Measurements from ENCODE around the gene CERS6.

Gene CERS6

DNA sequence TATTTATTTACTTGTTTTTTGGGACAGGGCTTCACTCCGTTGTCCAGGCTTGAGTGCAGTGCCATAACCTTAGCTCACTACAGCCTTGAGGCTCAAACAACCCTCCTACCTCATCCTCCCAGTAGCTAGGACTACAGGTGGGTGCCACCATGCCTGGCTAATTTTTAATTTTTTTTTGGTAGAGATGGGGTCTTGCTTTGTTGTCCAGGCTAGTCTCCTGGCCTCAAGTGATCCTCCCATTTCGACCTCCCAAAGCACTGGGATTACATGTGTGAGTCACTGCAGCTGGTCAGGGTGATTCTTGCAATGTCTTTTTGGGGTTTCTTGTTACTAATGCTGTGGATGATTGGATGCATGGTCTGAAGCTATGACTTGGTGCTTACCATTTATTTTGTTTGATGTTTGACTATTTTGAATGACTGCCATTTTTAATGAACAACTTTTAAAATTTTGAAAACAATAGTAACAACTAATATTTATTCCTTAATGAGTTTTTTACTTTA lies 6.5 kb downstream of the CERS6 start:
- DNase-seq (ENCODE audit: low read depth), result no peak
- TF ChIP-seq, protein P1, sequence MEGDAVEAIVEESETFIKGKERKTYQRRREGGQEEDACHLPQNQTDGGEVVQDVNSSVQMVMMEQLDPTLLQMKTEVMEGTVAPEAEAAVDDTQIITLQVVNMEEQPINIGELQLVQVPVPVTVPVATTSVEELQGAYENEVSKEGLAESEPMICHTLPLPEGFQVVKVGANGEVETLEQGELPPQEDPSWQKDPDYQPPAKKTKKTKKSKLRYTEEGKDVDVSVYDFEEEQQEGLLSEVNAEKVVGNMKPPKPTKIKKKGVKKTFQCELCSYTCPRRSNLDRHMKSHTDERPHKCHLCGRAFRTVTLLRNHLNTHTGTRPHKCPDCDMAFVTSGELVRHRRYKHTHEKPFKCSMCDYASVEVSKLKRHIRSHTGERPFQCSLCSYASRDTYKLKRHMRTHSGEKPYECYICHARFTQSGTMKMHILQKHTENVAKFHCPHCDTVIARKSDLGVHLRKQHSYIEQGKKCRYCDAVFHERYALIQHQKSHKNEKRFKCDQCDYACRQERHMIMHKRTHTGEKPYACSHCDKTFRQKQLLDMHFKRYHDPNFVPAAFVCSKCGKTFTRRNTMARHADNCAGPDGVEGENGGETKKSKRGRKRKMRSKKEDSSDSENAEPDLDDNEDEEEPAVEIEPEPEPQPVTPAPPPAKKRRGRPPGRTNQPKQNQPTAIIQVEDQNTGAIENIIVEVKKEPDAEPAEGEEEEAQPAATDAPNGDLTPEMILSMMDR (IDR thresholded peaks at IDR 0.05; ENCODE audit: control insufficient read depth, insufficient read depth, low read depth, low read length, missing control alignments), result no peak
- no peak overlapping the region for H3K4me3 ChIP-seq (ENCODE audit: control insufficient read depth, low read depth, low read length)

DNA sequence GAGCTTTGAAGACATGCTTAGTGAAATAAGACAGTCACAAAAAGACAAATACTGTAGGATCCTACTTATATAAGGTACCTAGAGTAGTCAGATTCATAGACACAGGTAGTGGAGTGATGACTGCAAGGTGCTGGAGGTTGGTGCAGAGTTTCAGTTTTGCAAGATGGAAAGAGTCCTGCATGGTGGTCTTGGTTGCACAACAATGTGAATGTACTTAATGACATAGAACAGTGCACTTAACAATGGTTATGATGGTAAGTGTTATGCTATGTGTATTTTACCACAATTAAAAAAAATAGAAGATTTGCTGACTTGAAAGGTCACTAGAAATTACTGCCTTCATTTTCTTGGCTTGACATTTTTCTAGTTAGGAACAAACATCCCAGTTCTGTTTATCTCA lies 9.5 kb downstream of the CERS6 start:
- TF ChIP-seq, protein P1 (IDR thresholded peaks at IDR 0.05; ENCODE audit: control insufficient read depth, insufficient read depth, low read depth, low read length, missing control alignments), result no peak
- no peak for DNase-seq (ENCODE audit: low read depth)
- no peak overlapping the region for H3K4me3 ChIP-seq (ENCODE audit: control insufficient read depth, low read depth, low read length)

DNA sequence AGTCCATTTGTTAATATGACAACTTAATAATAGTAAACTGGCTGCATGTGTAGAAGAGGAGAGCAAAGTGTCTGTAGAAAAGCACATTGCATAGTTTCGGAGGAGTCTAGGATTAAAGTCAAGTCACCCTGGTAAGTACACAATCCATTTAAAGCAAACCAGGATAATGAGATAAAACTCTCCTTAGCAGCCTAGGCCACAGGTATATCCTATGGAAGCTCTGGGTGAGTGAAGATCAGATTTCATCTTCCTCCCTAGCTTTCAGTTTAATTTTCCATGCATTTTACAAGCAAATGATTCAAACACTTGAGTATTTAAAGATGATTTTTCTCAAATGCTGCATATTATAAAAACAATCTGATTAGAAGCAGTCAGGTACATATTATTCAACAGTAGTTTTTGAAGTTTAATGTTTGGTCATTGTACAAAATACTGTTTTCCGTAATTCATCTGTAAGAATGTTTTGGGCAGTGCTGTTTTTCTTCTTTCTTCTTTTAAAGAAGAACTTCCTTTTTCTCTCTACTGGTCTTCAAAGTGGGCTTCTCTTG lies 10.2 kb downstream of the CERS6 start:
- TF ChIP-seq, protein P1 (IDR thresholded peaks at IDR 0.05; ENCODE audit: control insufficient read depth, insufficient read depth, low read depth, low read length, missing control alignments), result no peak
- no peak overlapping the region for H3K4me3 ChIP-seq (ENCODE audit: control insufficient read depth, low read depth, low read length)
- no peak for DNase-seq (ENCODE audit: low read depth)

DNA sequence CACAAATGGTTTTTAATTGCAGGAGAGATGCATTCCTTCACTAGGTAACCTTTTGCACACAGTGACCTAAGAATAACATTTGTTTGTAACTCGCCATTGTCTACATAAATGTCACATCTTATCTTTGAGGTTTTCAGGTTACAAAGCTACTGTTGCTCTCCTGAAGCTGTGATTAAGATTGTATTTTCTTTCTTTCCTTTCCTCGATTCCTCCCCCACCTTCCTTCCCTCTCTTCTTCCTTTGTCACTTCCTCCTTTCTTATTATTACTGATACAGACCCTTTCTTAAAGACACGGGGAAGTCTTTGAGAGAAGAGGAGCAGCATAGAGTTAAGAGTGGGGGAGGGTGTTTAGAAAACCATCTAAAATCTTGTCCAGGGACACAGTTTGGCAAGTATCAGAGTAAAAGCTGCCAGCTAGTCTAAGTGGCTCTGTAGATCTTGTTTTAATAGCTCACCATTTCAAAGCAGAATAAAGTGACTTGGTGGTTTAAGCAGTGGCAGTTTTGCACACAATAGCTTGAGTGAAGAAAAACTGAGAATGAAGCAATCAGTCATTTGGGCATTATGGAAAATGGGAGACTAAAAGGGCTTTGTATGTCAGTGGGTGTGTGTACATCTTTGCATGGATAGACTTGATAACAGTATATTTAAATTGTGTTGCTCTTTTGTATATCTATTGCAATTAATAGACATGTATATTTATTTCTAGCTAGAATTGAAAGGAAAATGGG lies 10.9 kb downstream of the CERS6 start:
- no peak overlapping the region for H3K4me3 ChIP-seq (ENCODE audit: control insufficient read depth, low read depth, low read length)

DNA sequence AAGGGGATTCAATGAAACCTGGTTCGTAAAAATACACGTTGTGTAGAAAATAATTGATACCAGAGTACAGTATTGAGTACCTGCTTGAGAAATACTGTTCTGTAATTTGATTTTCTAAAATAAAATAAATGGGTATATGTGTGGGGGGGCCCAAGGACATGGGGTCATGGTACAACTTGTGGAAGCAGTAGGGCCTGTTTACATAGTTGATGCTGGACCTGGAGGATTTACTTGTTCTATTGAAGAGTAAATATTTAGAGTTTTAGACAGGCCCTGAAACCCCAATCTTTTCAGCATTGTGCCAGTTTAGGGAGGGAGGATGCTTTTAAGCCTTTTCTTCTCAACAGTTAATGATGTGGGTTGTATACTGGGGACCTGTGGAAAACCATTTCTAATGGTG lies 11.7 kb downstream of the CERS6 start:
- no peak overlapping the region for H3K4me3 ChIP-seq (ENCODE audit: control insufficient read depth, low read depth, low read length)
- TF ChIP-seq, protein P1 (IDR thresholded peaks at IDR 0.05; ENCODE audit: control insufficient read depth, insufficient read depth, low read depth, low read length, missing control alignments), result no peak
- DNase-seq (ENCODE audit: low read depth), result no peak

More for the DNA sequence above, 10.9 kb downstream of the CERS6 start:
- DNase-seq (ENCODE audit: low read depth), result no peak
- TF ChIP-seq, protein P1 (IDR thresholded peaks at IDR 0.05; ENCODE audit: control insufficient read depth, insufficient read depth, low read depth, low read length, missing control alignments), result no peak

DNA sequence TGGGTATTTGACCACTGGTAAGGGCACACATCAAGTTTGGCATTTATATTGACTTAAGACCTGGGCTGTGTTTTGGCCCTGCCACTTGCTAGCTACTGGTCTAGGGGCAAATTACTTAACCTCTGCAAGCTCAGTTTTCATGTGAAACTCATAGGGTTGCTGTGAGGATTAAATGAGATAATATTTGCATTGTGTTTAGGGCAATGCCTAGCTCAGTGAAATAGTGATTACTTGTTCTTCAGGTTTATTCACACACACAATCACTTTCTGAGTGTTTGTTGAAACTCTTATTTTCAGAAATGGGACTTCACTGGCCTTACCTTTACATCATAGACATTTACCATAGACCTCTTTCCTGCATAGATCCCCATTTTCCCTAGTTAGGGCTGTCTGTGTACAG lies 12.3 kb downstream of the CERS6 start:
- TF ChIP-seq, protein P1 (IDR thresholded peaks at IDR 0.05; ENCODE audit: control insufficient read depth, insufficient read depth, low read depth, low read length, missing control alignments), result no peak
- DNase-seq (ENCODE audit: low read depth), result no peak
- H3K4me3 ChIP-seq (ENCODE audit: control insufficient read depth, low read depth, low read length), result no peak overlapping the region
